GM23338 (cell line): ENCODE results near the gene ROCK2. TPM values are rescaled to one million over a fixed set of nuclear protein-coding genes. Genes with fewer than 3 reads are reported as not detected.

Experiments
- ATAC-seq: fragments of 200-7000 bp; cut with Tn5 transposase; 3 replicates; pipeline ENCODE4 v1.9.1; 2020
- DNase-seq: peaks from one replicate; pipeline ENCODE4 v3.0.0-alpha.2; 2015; ENCODE audit warnings: low spot score
- H2AFZ ChIP-seq: fragments of 200-600 bp; sonication (generic); 2 replicates; pipeline ENCODE4 v1.8.0; 2016; ENCODE audit warnings: antibody characterized with exemption, mild to moderate bottlenecking, moderate library complexity
- H3F3A ChIP-seq: fragments of 200-600 bp; sonication (generic); replicated peaks from 2 replicates; pipeline ENCODE4 v1.8.0; 2017; ENCODE audit warnings: antibody characterized with exemption, mixed run types, low read depth
- H3K27ac ChIP-seq: fragments of 200-600 bp; sonication (generic); 2 replicates; pipeline ENCODE4 v1.6.1; 2016; ENCODE audit warnings: low read depth
- H3K27me3 ChIP-seq: fragments of 200-600 bp; sonication (generic); 2 replicates; pipeline ENCODE4 v1.8.0; 2016; ENCODE audit warnings: mild to moderate bottlenecking, mixed run types, moderate library complexity; ENCODE audit not compliant: insufficient read depth
- H3K36me3 ChIP-seq: fragments of 200-600 bp; sonication (generic); 2 replicates; pipeline ENCODE4 v1.8.0; 2016; ENCODE audit warnings: mild to moderate bottlenecking; ENCODE audit not compliant: insufficient read depth
- H3K4me1 ChIP-seq: fragments of 200-600 bp; sonication (generic); 2 replicates; pipeline ENCODE4 v1.8.0; 2016; ENCODE audit warnings: mild to moderate bottlenecking, moderate library complexity; ENCODE audit not compliant: insufficient read depth
- H3K4me2 ChIP-seq: fragments of 200-600 bp; sonication (generic); 2 replicates; pipeline ENCODE4 v1.7.1; 2017; ENCODE audit warnings: mixed run types
- H3K4me3 ChIP-seq: fragments of 200-600 bp; sonication (generic); 2 replicates; pipeline ENCODE4 v1.6.1; 2016; ENCODE audit warnings: mixed run types
- H3K79me2 ChIP-seq: fragments of 200-600 bp; sonication (generic); replicated peaks from 2 replicates; pipeline ENCODE4 v1.8.0; 2017; ENCODE audit warnings: mild to moderate bottlenecking; ENCODE audit not compliant: insufficient read depth
- H3K9me2 ChIP-seq: fragments of 200-600 bp; sonication (generic); 2 replicates; pipeline ENCODE4 v1.8.0; 2017; ENCODE audit not compliant: insufficient read depth
- H4K20me1 ChIP-seq: fragments of 200-600 bp; sonication (generic); replicated peaks from 2 replicates; pipeline ENCODE4 v1.8.0; 2017; ENCODE audit warnings: mild to moderate bottlenecking; ENCODE audit not compliant: insufficient read depth
- H3K27ac Mint-ChIP-seq: 2 replicates; pipeline ENCODE4 v1.8.0; 2020; ENCODE audit warnings: inconsistent platforms, mild to moderate bottlenecking, moderate library complexity, mixed read lengths
- H3K27me3 Mint-ChIP-seq: 3 replicates; pipeline ENCODE4 v1.8.0; 2022; ENCODE audit warnings: low read depth, mild to moderate bottlenecking, moderate library complexity, mixed read lengths, inconsistent platforms; ENCODE audit not compliant: insufficient read depth, poor library complexity
- H3K36me3 Mint-ChIP-seq: 3 replicates; pipeline ENCODE4 v1.8.0; 2021; ENCODE audit warnings: low read depth, mild to moderate bottlenecking, inconsistent platforms, moderate library complexity, mixed read lengths
- H3K4me1 Mint-ChIP-seq: 3 replicates; pipeline ENCODE4 v1.8.0; 2020; ENCODE audit warnings: mild to moderate bottlenecking, inconsistent platforms, mixed read lengths
- H3K4me3 Mint-ChIP-seq: 3 replicates; pipeline ENCODE4 v1.8.0; 2021; ENCODE audit warnings: moderate library complexity, mild to moderate bottlenecking, inconsistent platforms, mixed read lengths
- H3K9me3 Mint-ChIP-seq: 3 replicates; pipeline ENCODE4 v1.8.0; 2020; ENCODE audit warnings: moderate library complexity, mild to moderate bottlenecking, inconsistent platforms, mixed read lengths
- CREB1 ChIP-seq: fragments of 250-450 bp; sonication (Bioruptor Pico); IDR thresholded peaks from 2 replicates; pipeline ENCODE4 v1.5.0; 2020; ENCODE audit warnings: low read depth, mild to moderate bottlenecking, moderate library complexity
- CTCF ChIP-seq, 2 experiments: fragments of 200-600 bp in 1 of 2; sonication (generic) in 1 of 2; conservative IDR thresholded peaks; 2 replicates each; pipeline versions ENCODE4 v1.5.1 to v1.6.1; 2016 to 2017; ENCODE audit warnings: antibody characterized with exemption in 2 of 2, low read depth in 2 of 2, mild to moderate bottlenecking in 2 of 2, moderate library complexity in 1 of 2
- ZNF462 ChIP-seq: fragments of 250-450 bp; sonication (Bioruptor Pico); IDR thresholded peaks from 2 replicates; pipeline ENCODE4 v1.5.0; 2020; ENCODE audit warnings: mild to moderate bottlenecking, moderate library complexity
- polyA plus RNA-seq: library from polyadenylated mRNA; unstranded; fragments of >200 nt; fragmentation: Nextera tagmentation; extraction: Ambion mirVana; gene quantifications from 2 replicates; pipeline ENCODE4 v1.2.1, GENCODE V29; 2016
- total RNA-seq: library from RNA; depleted of rRNA; stranded (reverse); fragments of >200 nt; shearing (Covaris generic); gene quantifications from 2 replicates; pipeline ENCODE4 v1.2.3, GENCODE V29; 2014
- TF ChIP-seq, protein P1 (sequence below): IDR thresholded peaks from 2 replicates; pipeline ENCODE4 v1.6.1; 2016; ENCODE audit warnings: antibody characterized with exemption

ROCK2 gene
- total and polyA plus RNA-seq, 2 experiments from 2014 or later: 16.4 to 28.0 TPM

- Histone ChIP-seq H3K4me3 (no peak overlapping the region), H4K20me1 (peaks cover 5% of the 10 kb centered on the region; the same call in 1 of the 2 replicates), H3K36me3 (no peaks in the 10 kb centered on the region), H3K9me2 (no peaks in the 10 kb centered on the region), H3F3A (no peaks in the 10 kb centered on the region), H3K27ac (no peak overlapping the region), H3K4me2 (no peak overlapping the region), H3K27me3 (no peaks in the 10 kb centered on the region), H3K79me2 (peaks cover 52% of the 10 kb centered on the region), H3K4me1 (no peaks in the 10 kb centered on the region), H2AFZ (no peak overlapping the region)
- no peak overlapping the region for H3K4me3 Mint-ChIP-seq
- TF ChIP-seq, protein P1, sequence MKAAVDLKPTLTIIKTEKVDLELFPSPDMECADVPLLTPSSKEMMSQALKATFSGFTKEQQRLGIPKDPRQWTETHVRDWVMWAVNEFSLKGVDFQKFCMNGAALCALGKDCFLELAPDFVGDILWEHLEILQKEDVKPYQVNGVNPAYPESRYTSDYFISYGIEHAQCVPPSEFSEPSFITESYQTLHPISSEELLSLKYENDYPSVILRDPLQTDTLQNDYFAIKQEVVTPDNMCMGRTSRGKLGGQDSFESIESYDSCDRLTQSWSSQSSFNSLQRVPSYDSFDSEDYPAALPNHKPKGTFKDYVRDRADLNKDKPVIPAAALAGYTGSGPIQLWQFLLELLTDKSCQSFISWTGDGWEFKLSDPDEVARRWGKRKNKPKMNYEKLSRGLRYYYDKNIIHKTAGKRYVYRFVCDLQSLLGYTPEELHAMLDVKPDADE: no peak
- TF ChIP-seq CREB1 (CRISPR knock-in tag) (no peak), CTCF (conservative IDR thresholded peaks at IDR 0.05; ENCODE audit: low read depth in 2 of 2) (no peak), ZNF462 (CRISPR knock-in tag) (no peak)
- H3K27me3 Mint-ChIP-seq: peaks cover 1% of the 10 kb centered on the region
- peaks cover 6% of the 10 kb centered on the region; the same call in 2 of the 3 replicates for H3K4me1 Mint-ChIP-seq
- peak overlapping the region; percentile 48; the same call in 1 of the 2 replicates for H3K27ac Mint-ChIP-seq
- H3K9me3 Mint-ChIP-seq: no peaks in the 10 kb centered on the region
- H3K36me3 Mint-ChIP-seq: peaks cover 5% of the 10 kb centered on the region
- no peak for ATAC-seq
- DNase-seq: no peak
These were observed 68.5 kb downstream of the ROCK2 start for GRCh38 chr2:11275910-11276309.
